HG03469 (cell line): ENCODE measurements around the gene YIPF1.
"Not testable (repeated sequence)": the region's sequence is repeated elsewhere in the genome, so short reads cannot be mapped to it uniquely, and the experiment has no call there.

Experiments
- ATAC-seq: cut with Tn5 transposase; IDR thresholded peaks from one replicate; pipeline ENCODE4 v1.9.1; 2021; ENCODE audit warnings: mild to moderate bottlenecking, moderate library complexity, moderate number of reproducible peaks; ENCODE audit not compliant: unreplicated experiment

YIPF1 gene

DNA sequence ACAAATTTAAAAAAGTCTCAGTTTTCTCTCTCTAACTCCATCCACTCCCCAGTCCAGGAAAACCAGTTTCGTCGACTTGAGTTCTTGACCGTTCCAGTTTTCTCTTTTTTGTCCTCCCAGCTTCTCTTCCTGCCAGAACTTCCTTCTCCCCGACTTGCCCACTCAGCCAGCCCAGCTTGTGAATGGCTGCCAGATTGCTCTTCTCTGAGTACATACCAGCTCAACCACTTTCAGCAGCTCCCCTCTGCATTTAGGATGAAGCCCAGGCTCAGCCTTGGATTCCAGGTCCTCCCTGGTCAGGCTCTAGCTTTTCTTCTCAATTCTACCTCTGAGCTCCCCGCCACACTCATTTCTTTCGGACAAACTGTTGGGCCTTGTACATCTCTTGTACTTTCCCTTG, 5.8 kb upstream of the YIPF1 start:
- ATAC-seq = no peak

GRCh38 chr1:53894644-53895043, 5.0 kb upstream of the YIPF1 start:
- no peak for ATAC-seq

DNA sequence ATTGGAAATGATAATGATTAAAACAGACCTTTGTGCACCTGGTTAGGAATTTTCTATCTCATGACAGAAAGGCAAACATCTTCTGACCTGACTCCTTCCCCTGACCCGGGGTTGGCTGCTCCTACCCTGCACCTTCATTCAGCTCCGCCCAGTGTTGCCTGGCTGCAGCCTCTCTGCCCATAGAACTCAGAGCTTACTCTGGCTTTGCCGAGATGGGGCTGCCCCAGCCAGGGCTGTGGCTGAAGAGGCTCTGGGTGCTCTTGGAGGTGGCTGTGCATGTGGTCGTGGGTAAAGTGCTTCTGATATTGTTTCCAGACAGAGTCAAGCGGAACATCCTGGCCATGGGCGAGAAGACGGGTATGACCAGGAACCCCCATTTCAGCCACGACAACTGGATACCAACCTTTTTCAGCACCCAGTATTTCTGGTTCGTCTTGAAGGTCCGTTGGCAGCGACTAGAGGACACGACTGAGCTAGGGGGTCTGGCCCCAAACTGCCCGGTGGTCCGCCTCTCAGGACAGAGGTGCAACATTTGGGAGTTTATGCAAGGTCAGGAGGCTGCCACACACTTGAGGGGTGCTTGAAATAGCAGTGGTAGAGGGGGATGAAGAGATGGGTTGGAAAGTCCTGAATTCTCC, 4.5 kb upstream of the YIPF1 start, which contains the start of gene DIO1:
DIO1 (plus strand) TSS at position 189 of the 638 bp plus-strand sequence; CDS start at position 213, 24 bp downstream.
- no peak for ATAC-seq

- no peak for ATAC-seq
These were observed 3.3 kb upstream of the YIPF1 start for GRCh38 chr1:53892911-53893310.

GRCh38 chr1:53891678-53892077, 2.1 kb upstream of the YIPF1 start:
- ATAC-seq = no peak

GRCh38 chr1:53891018-53891417, 1.4 kb upstream of the YIPF1 start:
- no peak for ATAC-seq

DNA sequence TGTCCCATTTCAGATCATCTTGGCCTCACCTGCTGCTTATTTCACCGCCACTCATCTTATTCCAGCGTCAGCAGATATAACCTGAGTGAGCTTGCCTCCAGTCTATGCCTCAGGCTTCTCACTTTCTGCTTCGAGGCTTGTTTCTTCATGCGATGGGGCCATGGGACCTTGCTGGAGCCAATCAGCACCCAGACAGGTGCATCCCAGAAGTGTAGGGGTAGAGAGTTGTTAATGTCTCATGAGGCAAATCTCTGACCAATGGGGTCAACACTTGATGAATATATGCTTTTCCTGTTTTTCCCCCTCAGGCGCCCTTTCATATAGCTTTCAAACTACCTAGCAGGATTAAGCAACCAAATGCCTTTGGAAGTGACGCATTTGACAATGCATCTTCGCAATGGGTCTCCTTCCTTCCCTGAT, 935 bp upstream of the YIPF1 start:
- ATAC-seq = no peak

DNA sequence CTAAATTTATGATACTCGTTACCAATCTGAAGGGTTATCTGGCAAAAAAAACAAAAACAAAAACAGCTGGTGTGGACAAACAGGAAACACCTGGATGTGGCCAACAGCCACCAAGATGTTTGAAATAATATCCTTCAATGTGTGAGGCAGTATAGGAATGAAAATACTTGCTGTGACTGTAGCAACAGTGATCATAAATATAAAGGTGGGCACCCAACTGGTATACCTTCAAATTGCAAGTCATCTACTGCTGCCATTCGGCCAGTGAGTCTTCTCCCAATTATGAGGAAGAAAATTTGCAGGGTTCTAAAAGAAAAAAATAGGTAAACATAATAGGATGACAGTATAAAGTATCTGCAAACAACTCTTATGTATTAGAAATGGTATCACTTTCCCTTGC, 916 bp downstream of the YIPF1 start:
- no peak for ATAC-seq

DNA sequence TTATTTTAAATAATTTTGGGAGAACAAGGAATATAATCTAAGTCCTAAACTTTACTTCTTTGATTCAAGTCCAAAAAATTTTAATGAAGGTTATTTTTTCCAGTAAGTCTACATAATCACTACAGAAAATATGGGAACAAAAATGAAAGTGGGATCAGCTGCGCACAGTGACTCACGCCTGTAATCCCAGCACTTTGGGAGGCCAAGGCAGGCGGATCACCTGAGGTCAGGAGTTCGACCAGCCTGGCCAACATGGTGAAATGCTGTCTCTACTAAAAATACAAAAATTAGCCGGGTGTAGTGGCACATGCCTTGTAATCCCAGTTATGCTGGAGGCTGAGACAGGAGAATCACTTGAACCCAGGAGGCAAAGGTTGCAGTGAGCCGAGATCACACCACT, 6.0 kb downstream of the YIPF1 start:
- not testable (repeated sequence) for ATAC-seq

- ATAC-seq = not testable (repeated sequence)
These were observed 7.7 kb downstream of the YIPF1 start for GRCh38 chr1:53881853-53882252.

DNA sequence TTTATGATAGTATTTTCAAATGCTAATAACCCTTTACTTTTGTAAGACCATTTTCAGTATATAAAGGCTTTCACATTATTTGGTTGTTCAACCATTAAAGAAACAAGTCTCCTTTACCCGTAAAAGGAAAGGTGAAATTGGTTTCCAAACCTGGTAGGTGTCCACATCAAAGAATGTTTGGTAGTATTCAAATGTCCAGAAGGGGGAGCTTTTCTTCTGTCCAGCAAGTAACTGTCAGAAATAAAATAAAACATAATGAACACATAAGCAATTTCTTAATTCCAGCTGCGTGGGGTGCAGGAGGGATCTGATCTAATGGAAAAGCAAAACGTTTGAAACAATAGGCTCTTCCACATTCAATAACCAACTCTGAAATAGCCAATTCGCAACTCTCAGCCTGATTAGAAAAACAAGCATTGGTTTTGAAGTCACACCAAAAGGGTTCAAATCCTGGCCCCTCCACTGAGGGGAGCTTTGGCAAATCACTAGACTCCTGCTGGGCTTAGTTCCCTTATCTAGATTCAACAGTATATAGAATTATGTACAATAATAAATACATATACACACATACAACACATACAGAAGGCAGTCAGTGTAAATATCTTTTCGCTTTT, 11.0 kb downstream of the YIPF1 start:
- ATAC-seq = no peak

- not testable (repeated sequence) for ATAC-seq
These were observed 14.4 kb downstream of the YIPF1 start for GRCh38 chr1:53875150-53875549.

DNA sequence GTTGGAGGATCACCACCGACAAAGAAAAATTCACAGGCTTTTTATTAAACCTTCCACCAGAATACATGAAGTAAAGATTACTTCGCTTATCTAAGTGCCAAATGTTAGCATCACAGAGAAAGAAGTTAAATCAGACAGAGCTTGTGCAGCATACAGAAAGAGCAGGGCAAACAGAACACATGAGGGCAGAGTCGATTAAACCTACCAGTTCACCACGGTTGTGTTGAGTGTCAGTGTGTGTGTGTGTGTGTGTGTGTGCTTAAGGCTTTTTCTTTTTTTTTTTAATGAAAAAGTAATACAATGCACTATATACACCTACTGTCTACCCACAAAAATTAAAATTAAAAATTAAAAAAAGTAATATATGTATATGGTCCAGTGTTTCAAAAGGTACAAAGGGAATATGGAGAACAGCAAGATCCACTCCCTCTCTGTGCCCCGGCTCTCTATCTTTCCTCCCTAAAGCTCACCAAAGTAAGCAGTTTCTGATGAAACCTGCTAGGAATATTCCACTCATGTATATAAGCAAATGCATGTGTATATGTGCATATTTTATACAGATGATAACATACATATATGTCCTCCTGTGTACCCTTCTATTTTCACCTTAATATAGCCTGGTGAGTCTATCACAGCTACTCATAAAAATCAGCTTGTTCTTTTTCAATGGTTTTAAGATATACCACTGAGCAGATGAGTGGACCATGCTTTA, 17.7 kb downstream of the YIPF1 start:
- ATAC-seq = no peak

DNA sequence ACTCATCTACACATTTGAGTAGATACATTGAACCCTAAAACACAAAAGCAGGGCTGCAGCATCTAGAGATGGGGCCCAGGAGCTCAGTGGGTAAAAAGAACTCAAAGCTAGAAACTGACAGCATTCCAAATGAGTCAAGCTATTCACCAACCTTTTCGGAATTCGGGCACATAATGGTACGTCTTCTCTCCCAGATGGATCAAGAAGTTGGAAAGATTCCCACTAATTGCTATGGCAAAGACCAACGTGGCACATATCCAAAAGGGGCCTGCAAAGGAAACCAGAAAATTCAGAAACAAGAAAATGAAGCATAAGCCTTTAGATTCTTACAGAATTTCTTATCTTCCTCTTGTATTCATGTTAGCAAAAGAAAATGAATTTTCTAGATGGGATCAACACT, 18.4 kb downstream of the YIPF1 start:
- ATAC-seq = no peak

DNA sequence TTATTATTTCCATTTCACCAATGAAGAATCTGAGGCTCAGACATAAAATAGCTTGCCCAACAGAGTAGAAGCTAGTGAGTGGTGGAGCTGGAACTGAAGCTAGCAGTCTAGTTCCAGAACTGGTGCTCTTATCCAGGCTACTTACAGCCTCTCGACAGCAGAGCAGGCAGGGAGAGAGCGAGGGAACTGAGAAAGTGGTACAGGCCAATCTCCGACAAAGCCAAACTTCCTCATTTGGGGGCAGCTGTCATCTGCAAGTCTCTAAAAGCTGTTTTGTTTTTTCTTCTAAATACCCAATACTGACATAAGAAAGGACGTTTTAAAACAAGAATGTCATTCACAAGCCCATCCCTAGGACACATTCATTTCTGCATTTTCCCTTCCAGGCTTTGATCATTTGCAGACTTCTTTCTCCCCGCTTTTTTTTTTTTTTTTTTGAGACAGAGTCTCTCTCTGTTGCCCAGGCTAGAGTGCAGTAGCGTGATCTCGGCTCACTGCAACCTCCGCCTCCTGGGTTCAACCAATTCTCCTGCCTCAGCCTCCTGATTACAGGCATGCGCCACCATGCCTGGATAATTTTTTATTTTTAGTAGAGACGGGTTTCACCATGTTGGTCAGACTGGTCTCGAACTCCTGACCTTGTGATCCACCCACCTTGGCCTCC, 20.0 kb downstream of the YIPF1 start:
- ATAC-seq = no peak

- ATAC-seq = no peak
These were observed 21.0 kb downstream of the YIPF1 start for GRCh38 chr1:53868565-53868964.

DNA sequence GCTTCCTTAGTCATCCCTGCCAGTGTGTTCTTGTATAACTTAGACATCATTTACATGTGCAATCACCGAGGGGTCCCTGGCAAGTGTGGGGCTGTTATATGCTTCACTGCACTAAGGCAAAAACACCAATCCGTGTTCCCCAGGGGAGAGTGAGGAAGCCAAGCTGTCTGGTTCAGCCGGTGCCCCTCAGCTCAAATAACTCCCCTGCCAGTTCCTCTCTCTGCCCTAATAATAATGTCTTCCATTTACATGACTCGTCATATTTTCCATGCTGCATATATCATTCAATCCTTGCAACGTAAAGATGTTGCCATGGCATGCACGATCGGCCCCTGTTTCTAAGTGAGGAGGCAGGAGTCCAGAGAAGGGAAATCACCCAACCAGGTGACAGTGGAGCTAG, 27.1 kb downstream of the YIPF1 start:
- ATAC-seq = no peak

- ATAC-seq = no peak
These were observed 28.6 kb downstream of the YIPF1 start for GRCh38 chr1:53860967-53861411.

DNA sequence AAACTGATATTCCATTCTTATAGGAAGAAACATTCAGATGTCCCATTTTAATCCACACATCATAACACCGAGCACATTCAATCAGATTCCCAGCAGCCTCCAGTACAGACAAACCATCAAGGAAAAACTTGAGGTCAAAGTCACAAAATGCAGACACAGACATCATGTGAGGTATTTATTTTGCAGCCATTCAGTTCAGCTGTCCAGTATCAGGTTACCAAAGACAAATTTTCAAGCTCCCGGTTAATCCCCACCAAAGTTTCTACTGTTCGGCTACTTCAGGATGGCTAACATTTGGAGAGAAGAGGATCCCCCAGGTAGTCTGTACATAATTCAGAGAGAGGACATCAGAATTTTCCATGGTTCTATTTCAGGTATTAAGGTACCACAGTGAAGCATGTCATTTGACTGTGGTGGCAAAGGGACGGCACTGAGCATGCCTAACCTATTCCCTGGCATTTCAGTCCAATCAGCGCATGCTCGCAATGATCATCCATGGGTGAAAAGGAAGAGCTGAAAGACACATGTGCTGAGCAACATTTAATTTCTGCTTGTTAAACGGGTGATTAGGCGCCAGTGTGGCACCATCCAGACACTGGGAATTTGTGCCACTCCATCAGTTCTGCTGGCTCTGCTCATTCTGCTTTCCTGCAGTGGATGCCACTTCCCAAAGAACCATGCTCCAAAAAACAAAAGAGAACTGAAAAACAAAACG, 37.9 kb downstream of the YIPF1 start:
- no peak for ATAC-seq

DNA sequence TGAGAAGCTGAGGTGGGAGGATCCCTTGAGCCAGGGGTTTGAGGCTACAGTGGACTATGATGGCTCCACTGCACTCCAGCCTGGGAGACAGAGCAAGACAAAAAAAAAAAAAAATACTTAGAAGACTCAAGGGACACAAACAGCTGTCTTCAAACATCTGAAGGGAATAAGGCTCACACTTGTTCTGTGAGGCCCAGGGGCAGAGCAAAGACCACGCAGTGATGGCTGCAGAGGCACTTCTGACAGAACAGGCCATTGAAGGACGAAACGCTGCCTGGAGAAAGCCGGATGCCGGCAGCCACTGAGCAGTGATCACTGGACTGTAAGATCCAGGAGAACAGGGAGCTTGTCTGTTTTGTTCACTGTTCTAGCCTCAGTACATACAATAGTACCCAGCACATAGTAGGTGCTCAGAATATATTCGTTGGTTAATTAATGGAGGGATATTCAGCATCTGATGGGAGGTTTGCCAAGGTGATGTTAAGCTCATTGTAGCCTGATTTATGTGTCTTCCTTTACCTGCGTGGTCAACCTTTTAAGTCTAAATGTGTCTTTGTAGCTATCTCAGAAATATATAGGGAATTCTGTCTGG, 39.4 kb downstream of the YIPF1 start:
- ATAC-seq = no peak
